Natural killer cell (primary cell): ENCODE results near the gene TAP2. TPM values are rescaled to one million over a fixed set of nuclear protein-coding genes. Genes with fewer than 3 reads are reported as not detected.
A peak's percentile ranks its signal among the peaks of the same experiment; 100 is the strongest.

Source experiments
- ATAC-seq, 3 donors: fragments of 150-1000 bp in 2 of 3; fragments of 200-7000 bp in 1 of 3; cut with Tn5 transposase; 1 replicate in 1 of 3; 2 replicates in 2 of 3; pipeline ENCODE4 v1.10.0; 2021; ENCODE audit warnings: mild to moderate bottlenecking in 2 of 3, moderate library complexity in 2 of 3
- DNase-seq, 2 donors: peaks; one replicate each; pipeline versions ENCODE4 v3.0.0 to v3.0.0-alpha.2; 2013 to 2021; ENCODE audit warnings: mixed read lengths in 1 of 2
- H3K27ac ChIP-seq: one replicate; pipeline ENCODE4 v1.5.1; 2013; ENCODE audit warnings: mild to moderate bottlenecking, low read length
- H3K27me3 ChIP-seq: one replicate; pipeline ENCODE4 v1.6.1; 2013; ENCODE audit warnings: low read length; ENCODE audit not compliant: control insufficient read depth, insufficient read depth
- H3K36me3 ChIP-seq: one replicate; pipeline ENCODE4 v1.6.1; 2013; ENCODE audit warnings: low read length; ENCODE audit not compliant: control insufficient read depth, insufficient read depth
- H3K4me1 ChIP-seq: one replicate; pipeline ENCODE4 v1.6.1; 2013; ENCODE audit warnings: low read length; ENCODE audit not compliant: control insufficient read depth, insufficient read depth
- H3K4me3 ChIP-seq: one replicate; pipeline ENCODE4 v1.5.1; 2013; ENCODE audit warnings: low read length
- H3K9me3 ChIP-seq: one replicate; pipeline ENCODE4 v1.6.1; 2013; ENCODE audit warnings: low read length; ENCODE audit not compliant: control insufficient read depth, insufficient read depth
- H3K27ac Mint-ChIP-seq, 2 donors: one replicate each; pipeline ENCODE4 v1.8.0; 2022; ENCODE audit warnings: mild to moderate bottlenecking in 2 of 2, mixed read lengths in 2 of 2, moderate library complexity in 1 of 2
- H3K27me3 Mint-ChIP-seq, 2 donors: one replicate each; pipeline ENCODE4 v1.8.0; 2022; ENCODE audit warnings: low read depth in 2 of 2, mixed read lengths in 2 of 2
- H3K36me3 Mint-ChIP-seq: one replicate; pipeline ENCODE4 v1.8.0; 2022; ENCODE audit warnings: mixed read lengths
- H3K4me1 Mint-ChIP-seq, 2 donors: one replicate each; pipeline ENCODE4 v1.8.0; 2022; ENCODE audit warnings: mixed read lengths in 2 of 2
- H3K4me3 Mint-ChIP-seq: one replicate; pipeline ENCODE4 v1.8.0; 2022; ENCODE audit warnings: mild to moderate bottlenecking, moderate library complexity, mixed read lengths
- H3K9me3 Mint-ChIP-seq, 2 donors: one replicate each; pipeline ENCODE4 v1.8.0; 2022; ENCODE audit warnings: mixed read lengths in 2 of 2
- WGBS: methylation state at CpG from one replicate; pipeline ENCODE4 v1.1.7; 2013; ENCODE audit warnings: missing lambda C conversion rate; ENCODE audit not compliant: insufficient coverage; 5-methylcytosine and 5-hydroxymethylcytosine counted together
- intact Hi-C: fragments of 100-400 bp; cut with micrococcal nuclease; formaldehyde crosslinking; loops from one replicate; pipeline ENCODE4 v1.14.2; 2022
- total RNA-seq, 4 donors: library from RNA; stranded (reverse); fragments of 120-200 nt in 1 of 4; gene quantifications; one replicate each; pipeline versions ENCODE4 v1.2.3 to v1.2.4, GENCODE V29; 2013 to 2022
- TF ChIP-seq, protein P1 (sequence below): fragments of 200-600 bp; IDR thresholded peaks from one replicate; pipeline ENCODE4 v1.8.0; 2022; ENCODE audit warnings: antibody characterized with exemption

Gene TAP2
- total RNA-seq, 3 donors from 2014 or later (not counting 1 experiment from before 2014, with no cell fraction given): 162 to 221 (median 209) TPM

DNA sequence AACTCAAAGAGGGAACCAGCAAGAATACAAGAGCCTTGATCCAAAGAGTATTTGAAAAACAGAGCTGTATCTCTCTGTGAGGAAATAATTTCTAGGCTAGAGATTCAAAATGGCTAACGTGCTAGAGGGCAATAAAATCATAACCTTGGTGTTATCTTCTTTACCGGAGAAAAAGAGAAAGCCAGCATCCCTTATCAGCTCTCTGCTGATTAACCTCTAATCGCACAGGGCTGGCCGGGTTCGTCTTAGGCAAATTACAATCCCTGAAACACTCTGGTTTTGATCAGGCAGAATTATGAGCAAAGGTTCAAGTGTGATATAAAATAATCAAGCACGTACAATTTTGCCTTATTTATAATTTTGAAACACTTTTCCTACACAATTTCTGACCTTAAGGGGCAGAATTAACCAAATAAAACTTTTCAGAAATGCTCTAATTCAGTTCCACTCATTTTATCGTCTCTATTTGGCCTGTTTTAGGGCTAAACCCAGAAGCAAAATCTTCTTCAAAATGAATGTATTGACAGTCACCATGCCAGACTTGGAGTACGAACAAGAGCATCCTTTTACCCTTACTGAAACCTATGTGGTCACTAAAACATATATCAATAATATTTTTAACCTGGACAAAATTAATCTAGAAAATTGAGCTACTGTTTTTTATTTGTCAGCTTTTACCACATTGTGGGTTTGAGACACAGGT, 29.2 kb upstream of the TAP2 start:
- 50% methylated on average over 6 of the region's 8 CpGs for WGBS
- intact Hi-C loops: loop anchor here (1.0 to 5.0 kb wide), 4 partner anchors 14 to 455 kb away; partner anchors contain the start of genes TAP1 and TAP2
- TF ChIP-seq, protein P1, sequence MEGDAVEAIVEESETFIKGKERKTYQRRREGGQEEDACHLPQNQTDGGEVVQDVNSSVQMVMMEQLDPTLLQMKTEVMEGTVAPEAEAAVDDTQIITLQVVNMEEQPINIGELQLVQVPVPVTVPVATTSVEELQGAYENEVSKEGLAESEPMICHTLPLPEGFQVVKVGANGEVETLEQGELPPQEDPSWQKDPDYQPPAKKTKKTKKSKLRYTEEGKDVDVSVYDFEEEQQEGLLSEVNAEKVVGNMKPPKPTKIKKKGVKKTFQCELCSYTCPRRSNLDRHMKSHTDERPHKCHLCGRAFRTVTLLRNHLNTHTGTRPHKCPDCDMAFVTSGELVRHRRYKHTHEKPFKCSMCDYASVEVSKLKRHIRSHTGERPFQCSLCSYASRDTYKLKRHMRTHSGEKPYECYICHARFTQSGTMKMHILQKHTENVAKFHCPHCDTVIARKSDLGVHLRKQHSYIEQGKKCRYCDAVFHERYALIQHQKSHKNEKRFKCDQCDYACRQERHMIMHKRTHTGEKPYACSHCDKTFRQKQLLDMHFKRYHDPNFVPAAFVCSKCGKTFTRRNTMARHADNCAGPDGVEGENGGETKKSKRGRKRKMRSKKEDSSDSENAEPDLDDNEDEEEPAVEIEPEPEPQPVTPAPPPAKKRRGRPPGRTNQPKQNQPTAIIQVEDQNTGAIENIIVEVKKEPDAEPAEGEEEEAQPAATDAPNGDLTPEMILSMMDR: no peak
- DNase-seq (no peak), ATAC-seq (peak in 2 of 3 donors; percentile 18 to 40)
- no peaks in the 10 kb centered on the region for H3K36me3 ChIP-seq
- no peaks in the 10 kb centered on the region for H3K27me3 ChIP-seq
- H3K27ac ChIP-seq: no peak overlapping the region
- H3K36me3 Mint-ChIP-seq: no peaks in the 10 kb centered on the region
- H3K9me3 ChIP-seq: no peaks in the 10 kb centered on the region
- H3K27ac Mint-ChIP-seq: peak overlapping the region; percentile 65 to 73
- H3K4me3 ChIP-seq: no peak overlapping the region
- H3K4me1 Mint-ChIP-seq: peaks cover 6 to 7% of the 10 kb centered on the region in 2 donors
- H3K4me1 ChIP-seq: peaks cover 9% of the 10 kb centered on the region
- no peak overlapping the region for H3K4me3 Mint-ChIP-seq
- H3K9me3 Mint-ChIP-seq: no peaks in the 10 kb centered on the region
- no peaks in the 10 kb centered on the region for H3K27me3 Mint-ChIP-seq

DNA sequence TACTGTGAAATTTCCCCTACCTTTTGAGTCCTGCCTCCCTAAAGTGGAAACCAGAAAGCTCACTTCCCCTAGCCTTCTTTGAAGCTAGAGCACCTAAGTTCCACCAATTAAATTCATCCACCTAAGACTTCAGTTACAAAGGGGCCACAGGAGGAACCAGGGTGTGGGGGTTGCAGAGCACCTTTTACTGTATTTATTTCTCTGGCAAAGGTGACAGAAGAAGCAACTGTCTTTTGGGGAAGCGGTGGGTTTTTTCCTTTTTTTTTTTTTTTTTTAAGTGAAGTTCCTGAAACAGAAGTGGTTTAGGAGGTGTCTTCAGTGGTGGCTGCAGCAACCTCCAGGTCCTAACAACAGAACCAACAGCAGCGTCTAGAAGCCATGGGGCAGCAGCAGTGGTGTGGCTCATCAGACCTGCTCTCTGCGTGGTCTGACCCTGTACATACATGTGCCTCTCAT, 28.5 kb upstream of the TAP2 start:
- H3K4me3 ChIP-seq: no peak overlapping the region
- no peaks in the 10 kb centered on the region for H3K27me3 ChIP-seq
- peak overlapping the region; percentile 65 to 73 for H3K27ac Mint-ChIP-seq

DNA sequence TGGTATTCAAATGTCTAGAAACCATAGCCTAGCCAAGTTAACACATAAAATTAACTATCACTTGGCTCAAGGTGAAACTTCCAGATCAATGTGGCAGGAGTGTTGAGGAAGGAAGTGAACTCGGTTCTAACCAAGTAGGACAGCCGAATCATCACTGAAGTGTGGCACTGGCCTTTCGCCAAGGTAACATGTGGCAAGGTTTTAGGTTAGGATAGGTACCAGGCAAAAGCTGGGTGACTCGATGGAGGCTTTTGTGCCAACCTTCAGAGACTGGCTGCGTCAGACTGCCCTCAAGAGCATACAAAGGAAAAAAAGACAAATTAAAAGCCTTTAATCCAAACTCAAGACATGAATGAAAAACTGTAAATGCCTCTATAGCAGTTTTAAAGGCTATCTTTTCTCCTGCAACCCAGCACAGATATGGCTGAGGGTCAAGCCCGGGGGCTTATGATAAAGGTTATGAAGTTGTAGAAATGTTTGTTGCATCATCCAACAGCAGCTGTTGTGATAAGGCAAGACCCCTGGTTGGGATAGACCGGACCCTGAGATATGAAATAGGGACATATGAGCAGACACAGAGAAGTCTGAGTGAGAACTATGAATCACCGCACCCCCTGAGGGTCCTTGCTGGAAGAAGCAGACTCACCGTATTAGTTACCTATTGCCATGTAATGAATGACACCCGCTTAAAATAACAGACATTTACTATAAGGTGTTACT, 27.3 kb upstream of the TAP2 start:
- Mint-ChIP-seq H3K4me3 (no peak overlapping the region), H3K27me3 (no peaks in the 10 kb centered on the region), H3K9me3 (no peaks in the 10 kb centered on the region), H3K4me1 (peaks cover 6 to 9% of the 10 kb centered on the region in 2 donors), H3K27ac (peak overlapping the region; percentile 65 to 73), H3K36me3 (no peaks in the 10 kb centered on the region)
- Histone ChIP-seq H3K4me1 (peaks cover 9% of the 10 kb centered on the region), H3K36me3 (peaks cover 9% of the 10 kb centered on the region), H3K27ac (no peak overlapping the region), H3K4me3 (no peak overlapping the region), H3K27me3 (no peaks in the 10 kb centered on the region), H3K9me3 (no peaks in the 10 kb centered on the region)
- intact Hi-C loops: loop anchor here (5.0 kb wide), 1 partner anchor 454 kb away; no protein-coding TSS in a partner anchor
- TF ChIP-seq, protein P1: no peak
- WGBS: 70% methylated on average over 9 of the region's 10 CpGs
- DNase-seq: no peak
- ATAC-seq: no peak

More for the DNA sequence above, 28.5 kb upstream of the TAP2 start:
- ATAC-seq (no peak), DNase-seq (peak in 1 of 2 donors; percentile 62)
- Histone ChIP-seq H3K36me3 (peaks cover 2% of the 10 kb centered on the region), H3K27ac (peak overlapping the region; percentile 32), H3K9me3 (no peaks in the 10 kb centered on the region), H3K4me1 (peaks cover 9% of the 10 kb centered on the region)
- Mint-ChIP-seq H3K4me1 (peaks cover 6 to 7% of the 10 kb centered on the region in 2 donors), H3K36me3 (no peaks in the 10 kb centered on the region), H3K4me3 (no peak overlapping the region), H3K27me3 (no peaks in the 10 kb centered on the region), H3K9me3 (no peaks in the 10 kb centered on the region)
- intact Hi-C loops: loop anchor here (5.0 kb wide), 1 partner anchor 455 kb away; no protein-coding TSS in a partner anchor
- WGBS: 15% methylated on average over 3 of the region's 3 CpGs
- TF ChIP-seq, protein P1: no peak
